Thyroid gland (tissue), 4 donors: ENCODE data around the gene LRP6. TPM values are rescaled to one million over a fixed set of nuclear protein-coding genes. Genes with fewer than 3 reads are reported as not detected.

Experiments used
- DNase-seq, 2 donors: peaks; one replicate each; pipeline ENCODE4 v3.0.0-alpha.2; 2019
- H3K27ac ChIP-seq, 3 donors: fragments of 200-600 bp; sonication (generic); 1 replicate in 2 of 3; 2 replicates in 1 of 3; pipeline ENCODE4 v1.5.1; 2016 to 2019; ENCODE audit warnings: mild to moderate bottlenecking in 1 of 3, moderate library complexity in 1 of 3
- H3K27me3 ChIP-seq: fragments of 200-600 bp; sonication (generic); one replicate; pipeline ENCODE4 v1.5.1; 2019
- H3K36me3 ChIP-seq, 2 donors: fragments of 200-600 bp; sonication (generic); one replicate each; pipeline ENCODE4 v1.5.1; 2016 to 2019
- H3K4me1 ChIP-seq, 2 donors: fragments of 200-600 bp; sonication (generic); one replicate each; pipeline ENCODE4 v1.5.1; 2017 to 2019
- H3K4me3 ChIP-seq, 3 donors: fragments of 200-600 bp; sonication (generic); replicated peaks in 1 of 3; 1 replicate in 2 of 3; 2 replicates in 1 of 3; pipeline ENCODE4 v1.5.1; 2016; ENCODE audit warnings: mild to moderate bottlenecking in 1 of 3
- H3K9me3 ChIP-seq: fragments of 200-600 bp; sonication (generic); one replicate; pipeline ENCODE4 v1.5.1; 2017
- POLR2A ChIP-seq, 2 donors: fragments of 450-650 bp; IDR thresholded peaks; one replicate each; pipeline ENCODE4 v1.6.1; 2017; ENCODE audit warnings: antibody characterized with exemption in 2 of 2, mild to moderate bottlenecking in 2 of 2, moderate library complexity in 1 of 2
- WGBS, 2 donors: methylation state at CpG; one replicate each; pipeline ENCODE4 v1.1.5; 2017; 5-methylcytosine and 5-hydroxymethylcytosine counted together
- intact Hi-C: fragments of 100-400 bp; cut with DNase I; formaldehyde crosslinking; loops from one replicate; pipeline ENCODE4 v1.15.1; 2023
- total RNA-seq, 4 donors: library from RNA; depleted of rRNA; stranded (reverse); fragments of >200 nt; gene quantifications; one replicate each; pipeline ENCODE4 v1.2.3, GENCODE V29; 2016
- TF ChIP-seq, protein P1 (sequence below), 6 experiments: fragments of 200-600 bp in 3 of 6; fragments of 450-650 bp in 3 of 6; sonication (generic) in 3 of 6; IDR thresholded peaks; one replicate each; pipeline ENCODE4 v1.5.1; 2016 to 2019; ENCODE audit warnings: antibody characterized with exemption in 6 of 6, mild to moderate bottlenecking in 2 of 6, inconsistent platforms in 1 of 6, moderate library complexity in 1 of 6

Gene LRP6
- total RNA-seq, 4 donors from 2014 or later: 38.7 to 47.7 (median 42.7) TPM

DNA sequence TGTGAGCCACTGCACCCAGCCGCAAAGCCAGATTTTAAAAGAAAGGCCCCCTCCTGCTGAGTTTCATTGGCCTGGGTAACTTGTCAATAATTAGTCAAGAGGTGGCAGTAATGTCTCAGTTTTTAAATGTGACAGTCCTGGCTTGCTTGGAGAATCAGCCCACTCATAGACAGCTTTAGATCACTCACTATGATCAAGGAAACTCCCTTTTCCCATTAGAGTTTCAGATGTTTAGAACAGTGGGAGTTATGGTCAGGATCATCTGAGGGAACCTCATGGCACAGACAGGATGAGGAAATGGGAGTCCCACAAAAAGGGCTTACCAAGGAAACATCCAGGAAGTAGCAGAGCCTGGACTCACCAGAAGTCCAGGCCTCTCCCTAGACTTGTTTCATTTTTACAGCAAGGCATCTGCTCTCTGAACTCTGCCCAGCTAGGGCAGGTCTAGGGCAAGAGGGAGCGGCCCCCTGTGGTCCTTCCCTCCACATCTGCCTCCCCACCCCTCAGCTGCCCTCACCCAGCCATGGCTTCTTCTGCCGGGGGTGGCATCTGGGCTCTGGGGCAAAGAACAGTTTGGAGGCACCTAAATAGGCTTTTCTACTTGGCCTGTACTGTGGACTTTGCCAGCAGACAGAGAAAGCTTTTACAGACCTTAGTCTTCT lies 184.9 kb downstream of the LRP6 start:
- Histone ChIP-seq H3K27me3 (no peaks in the 10 kb centered on the region), H3K36me3 (no peaks in the 10 kb centered on the region), H3K27ac (peak overlapping the region in 2 of 3 donors; percentile 28 to 50), H3K9me3 (no peaks in the 10 kb centered on the region), H3K4me1 (no peaks in the 10 kb centered on the region), H3K4me3 (no peak overlapping the region)
- WGBS, 2 donors: 77 to 87% methylated on average over 3 of the region's 3 CpGs
- intact Hi-C loops: no loop called here
- no peak for DNase-seq
- no peak for TF ChIP-seq POLR2A (IDR thresholded peaks at IDR 0.05)
- TF ChIP-seq, protein P1, sequence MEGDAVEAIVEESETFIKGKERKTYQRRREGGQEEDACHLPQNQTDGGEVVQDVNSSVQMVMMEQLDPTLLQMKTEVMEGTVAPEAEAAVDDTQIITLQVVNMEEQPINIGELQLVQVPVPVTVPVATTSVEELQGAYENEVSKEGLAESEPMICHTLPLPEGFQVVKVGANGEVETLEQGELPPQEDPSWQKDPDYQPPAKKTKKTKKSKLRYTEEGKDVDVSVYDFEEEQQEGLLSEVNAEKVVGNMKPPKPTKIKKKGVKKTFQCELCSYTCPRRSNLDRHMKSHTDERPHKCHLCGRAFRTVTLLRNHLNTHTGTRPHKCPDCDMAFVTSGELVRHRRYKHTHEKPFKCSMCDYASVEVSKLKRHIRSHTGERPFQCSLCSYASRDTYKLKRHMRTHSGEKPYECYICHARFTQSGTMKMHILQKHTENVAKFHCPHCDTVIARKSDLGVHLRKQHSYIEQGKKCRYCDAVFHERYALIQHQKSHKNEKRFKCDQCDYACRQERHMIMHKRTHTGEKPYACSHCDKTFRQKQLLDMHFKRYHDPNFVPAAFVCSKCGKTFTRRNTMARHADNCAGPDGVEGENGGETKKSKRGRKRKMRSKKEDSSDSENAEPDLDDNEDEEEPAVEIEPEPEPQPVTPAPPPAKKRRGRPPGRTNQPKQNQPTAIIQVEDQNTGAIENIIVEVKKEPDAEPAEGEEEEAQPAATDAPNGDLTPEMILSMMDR (IDR thresholded peaks at IDR 0.05): peak in 3 of 6 experiments; percentile 28 to 51 (median 45)

GRCh38 chr12:12079291-12079690 lies 187.6 kb downstream of the LRP6 start:
- no peak for TF ChIP-seq POLR2A (IDR thresholded peaks at IDR 0.05)
- TF ChIP-seq, protein P1 (IDR thresholded peaks at IDR 0.05): no peak
- Histone ChIP-seq H3K4me3 (no peak overlapping the region), H3K9me3 (no peaks in the 10 kb centered on the region), H3K27ac (no peak overlapping the region), H3K27me3 (no peaks in the 10 kb centered on the region), H3K4me1 (no peaks in the 10 kb centered on the region), H3K36me3 (no peaks in the 10 kb centered on the region)
- 89 to 92% methylated on average over 5 of the region's 5 CpGs for WGBS, 2 donors
- intact Hi-C loops: loop anchor here (5.0 kb wide), 1 partner anchor 253 kb away; no protein-coding TSS in a partner anchor
- no peak for DNase-seq

- intact Hi-C loops: no loop called here
- H3K9me3 ChIP-seq: no peaks in the 10 kb centered on the region
- no peak overlapping the region for H3K4me3 ChIP-seq
- no peak overlapping the region for H3K27ac ChIP-seq
- no peaks in the 10 kb centered on the region for H3K36me3 ChIP-seq
- peak; percentile 32 to 49 for DNase-seq
- H3K27me3 ChIP-seq: no peaks in the 10 kb centered on the region
- 50 to 68% methylated on average over 4 to 15 of the region's 21 CpGs for WGBS, 2 donors
- TF ChIP-seq POLR2A (IDR thresholded peaks at IDR 0.05): no peak
- no peaks in the 10 kb centered on the region for H3K4me1 ChIP-seq
These were observed 194.6 kb downstream of the LRP6 start for GRCh38 chr12:12072064-12072760.

GRCh38 chr12:12070674-12071656 lies 195.9 kb downstream of the LRP6 start, which contains the start of gene BCL2L14:
Gene BCL2L14 (plus strand): TSS chr12:12070939. CDS start chr12:12079306, 8,367 bp downstream.
- intact Hi-C loops: no loop called here
- H3K4me3 ChIP-seq: no peak within 1 kb of the TSS
- H3K36me3 ChIP-seq: no peaks in the 10 kb centered on the region
- no peaks in the 10 kb centered on the region for H3K9me3 ChIP-seq
- no peak for DNase-seq
- no peak within 1 kb of the TSS for H3K27ac ChIP-seq
- no peaks in the 10 kb centered on the region for H3K4me1 ChIP-seq
- H3K27me3 ChIP-seq: no peaks in the 10 kb centered on the region
- no peak for TF ChIP-seq POLR2A (IDR thresholded peaks at IDR 0.05)
- TF ChIP-seq, protein P1 (IDR thresholded peaks at IDR 0.05): no peak
- 67 to 72% methylated on average over 12 of the region's 12 CpGs for WGBS, 2 donors

- no peak for DNase-seq
- H3K9me3 ChIP-seq: no peaks in the 10 kb centered on the region
- H3K27ac ChIP-seq: no peak overlapping the region
- H3K4me3 ChIP-seq: no peak overlapping the region
- TF ChIP-seq, protein P1 (IDR thresholded peaks at IDR 0.05): no peak
- TF ChIP-seq POLR2A (IDR thresholded peaks at IDR 0.05): no peak
- H3K36me3 ChIP-seq: no peaks in the 10 kb centered on the region
- H3K27me3 ChIP-seq: no peaks in the 10 kb centered on the region
- no peaks in the 10 kb centered on the region for H3K4me1 ChIP-seq
- intact Hi-C loops: no loop called here
- WGBS, 2 donors: 94 to 95% methylated on average over 14 of the region's 14 CpGs
These were observed 196.9 kb downstream of the LRP6 start for GRCh38 chr12:12069821-12070548.
